HG03039 (cell line): ENCODE measurements around the gene ATP6V0D1.
"Not testable (repeated sequence)": the region's sequence is repeated elsewhere in the genome, so short reads cannot be mapped to it uniquely, and the experiment has no call there.

Experiments used
- ATAC-seq: cut with Tn5 transposase; IDR thresholded peaks from one replicate; pipeline ENCODE4 v1.9.1; 2021; ENCODE audit warnings: mild to moderate bottlenecking, moderate library complexity; ENCODE audit not compliant: unreplicated experiment

ATP6V0D1 gene

GRCh38 chr16:67429799-67430503, 51.0 kb downstream of the ATP6V0D1 start:
- ATAC-seq, result no peak

GRCh38 chr16:67429053-67429798, 51.7 kb downstream of the ATP6V0D1 start:
- no peak for ATAC-seq

GRCh38 chr16:67428146-67428731, 52.7 kb downstream of the ATP6V0D1 start:
- no peak for ATAC-seq

- no peak for ATAC-seq
These were observed 54.0 kb downstream of the ATP6V0D1 start for GRCh38 chr16:67426950-67427349.

GRCh38 chr16:67426022-67426421, 54.9 kb downstream of the ATP6V0D1 start:
- no peak for ATAC-seq

GRCh38 chr16:67425580-67425979, 55.4 kb downstream of the ATP6V0D1 start:
- ATAC-seq, result no peak

- no peak for ATAC-seq
These were observed 55.9 kb downstream of the ATP6V0D1 start for GRCh38 chr16:67425061-67425460.

- no peak for ATAC-seq
These were observed 56.7 kb downstream of the ATP6V0D1 start for GRCh38 chr16:67424261-67424615.

- ATAC-seq, result no peak
These were observed 57.2 kb downstream of the ATP6V0D1 start for GRCh38 chr16:67423611-67424260.

GRCh38 chr16:67423015-67423414, 57.9 kb downstream of the ATP6V0D1 start:
- no peak for ATAC-seq

- no peak for ATAC-seq
These were observed 59.9 kb downstream of the ATP6V0D1 start for GRCh38 chr16:67421030-67421429.

- no peak for ATAC-seq
These were observed 61.0 kb downstream of the ATP6V0D1 start for GRCh38 chr16:67419931-67420330.

- no peak for ATAC-seq
These were observed 61.5 kb downstream of the ATP6V0D1 start for GRCh38 chr16:67419502-67419901.

- ATAC-seq, result no peak
These were observed 63.5 kb downstream of the ATP6V0D1 start for GRCh38 chr16:67417333-67418061.

GRCh38 chr16:67415872-67416793, 64.8 kb downstream of the ATP6V0D1 start, which contains the start of gene ZDHHC1:
Gene ZDHHC1, minus strand, starts transcription at chr16:67416477. Its CDS starts 8,702 bp downstream, at chr16:67407775.
- no peak for ATAC-seq

GRCh38 chr16:67415421-67415820, 65.5 kb downstream of the ATP6V0D1 start:
- ATAC-seq, result not testable (repeated sequence)

- ATAC-seq, result no peak
These were observed 66.7 kb downstream of the ATP6V0D1 start for GRCh38 chr16:67413978-67414911.

GRCh38 chr16:67412294-67412693, 68.7 kb downstream of the ATP6V0D1 start:
- ATAC-seq, result no peak

GRCh38 chr16:67411339-67411738, 69.6 kb downstream of the ATP6V0D1 start:
- ATAC-seq, result no peak
